Left forelimb (tissue), 1 donor: ENCODE data around the gene FAM13A.
"Not testable (repeated sequence)": the region's sequence is repeated elsewhere in the genome, so short reads cannot be mapped to it uniquely, and the experiment has no call there.

ENCODE experiments used
- DNase-seq: peaks from one replicate; pipeline ENCODE4 v3.0.0-alpha.2; 2018; ENCODE audit warnings: low spot score

FAM13A gene

DNA sequence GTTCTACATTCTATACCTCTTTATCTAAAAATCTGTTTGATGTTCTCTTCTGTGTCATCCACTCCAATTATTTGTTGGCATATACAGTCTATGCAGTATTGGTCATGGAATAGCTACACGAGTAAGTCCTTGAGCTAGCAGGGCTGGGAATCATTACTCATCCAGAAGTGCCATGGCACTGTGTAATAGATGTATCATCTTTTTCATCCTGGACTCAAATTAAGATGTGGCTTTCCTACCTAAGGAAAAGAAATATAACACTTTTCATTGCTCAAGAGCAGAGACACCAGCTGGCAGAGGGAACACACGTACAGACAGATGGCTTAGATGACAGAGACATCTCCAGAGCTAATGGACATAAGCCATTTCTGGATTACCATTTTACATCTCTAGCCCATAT, 159.8 kb downstream of the FAM13A start:
- no peak for DNase-seq

DNA sequence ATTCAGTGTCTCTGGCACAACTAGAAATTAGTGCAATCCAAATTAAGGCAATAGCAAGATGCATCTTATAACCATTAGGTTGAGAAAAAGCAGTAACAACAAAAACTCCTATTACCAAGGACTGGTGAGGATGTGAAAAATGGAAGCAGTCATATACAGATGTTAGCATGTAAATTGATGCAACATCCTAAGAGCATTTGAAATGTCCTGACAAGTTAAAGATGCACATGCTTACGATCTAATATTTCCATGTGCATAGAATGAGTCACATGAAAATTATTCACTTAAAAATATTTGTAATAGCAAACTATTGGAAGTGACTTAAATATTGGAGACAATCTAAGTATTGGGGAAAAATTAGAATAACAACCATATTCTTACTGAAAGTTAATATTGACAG, 163.0 kb downstream of the FAM13A start:
- no peak for DNase-seq

- no peak for DNase-seq
These were observed 164.3 kb downstream of the FAM13A start for GRCh38 chr4:88892646-88893045.

GRCh38 chr4:88891636-88892035, 165.3 kb downstream of the FAM13A start:
- no peak for DNase-seq

GRCh38 chr4:88887409-88887808, 169.6 kb downstream of the FAM13A start:
- not testable (repeated sequence) for DNase-seq

DNA sequence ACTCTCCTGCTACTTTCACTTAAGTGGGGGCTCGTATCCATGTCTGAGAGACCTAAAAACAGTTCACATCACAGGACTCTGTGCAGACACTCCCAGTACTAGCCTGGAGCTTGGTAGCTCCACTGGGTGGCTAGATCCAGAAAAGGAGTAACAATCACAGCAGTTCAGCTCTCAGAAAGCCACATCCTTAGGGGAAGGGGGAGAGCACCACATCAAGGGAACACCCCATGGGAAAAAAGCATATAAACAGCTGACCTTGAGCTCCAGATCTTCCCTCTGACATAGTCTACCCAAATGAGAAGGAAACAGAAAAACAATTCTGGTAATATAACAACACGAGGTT, 175.8 kb downstream of the FAM13A start:
- no peak for DNase-seq

DNA sequence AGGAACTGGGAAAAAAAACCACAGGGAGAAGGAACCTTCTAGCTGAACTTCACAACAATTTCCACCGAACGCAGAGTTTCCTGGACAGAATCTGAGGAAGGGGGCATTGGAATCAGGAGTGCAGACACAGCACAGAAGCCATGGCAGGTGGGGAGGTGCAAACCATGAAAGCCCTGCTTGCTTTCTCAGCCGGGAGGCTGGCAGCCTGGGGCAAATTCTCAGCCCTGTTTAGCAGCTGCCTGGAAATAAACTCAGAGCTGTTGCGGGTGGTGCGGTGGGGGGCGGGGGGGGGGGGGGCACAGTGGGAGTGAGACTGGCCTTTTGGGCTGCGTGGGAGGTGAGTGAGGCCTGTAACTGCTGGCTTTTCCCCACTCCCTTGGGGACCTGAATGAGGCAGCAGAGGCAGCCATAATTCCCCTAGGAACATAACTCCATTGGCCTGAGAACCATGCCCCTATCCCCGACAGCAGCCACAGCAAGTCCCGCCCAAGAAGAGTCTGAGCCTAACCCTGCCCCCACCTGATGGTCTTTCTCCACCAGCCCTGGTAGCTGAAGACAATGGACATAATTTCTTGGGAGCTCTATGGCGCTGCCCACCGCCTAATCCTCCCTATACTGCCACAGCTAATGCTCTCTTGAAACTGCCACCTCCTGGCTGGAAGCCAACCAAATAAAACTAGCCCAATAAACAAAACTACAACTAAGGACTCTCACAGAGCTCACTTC, 176.3 kb downstream of the FAM13A start:
- no peak for DNase-seq

GRCh38 chr4:88879991-88880390, 177.0 kb downstream of the FAM13A start:
- no peak for DNase-seq

DNA sequence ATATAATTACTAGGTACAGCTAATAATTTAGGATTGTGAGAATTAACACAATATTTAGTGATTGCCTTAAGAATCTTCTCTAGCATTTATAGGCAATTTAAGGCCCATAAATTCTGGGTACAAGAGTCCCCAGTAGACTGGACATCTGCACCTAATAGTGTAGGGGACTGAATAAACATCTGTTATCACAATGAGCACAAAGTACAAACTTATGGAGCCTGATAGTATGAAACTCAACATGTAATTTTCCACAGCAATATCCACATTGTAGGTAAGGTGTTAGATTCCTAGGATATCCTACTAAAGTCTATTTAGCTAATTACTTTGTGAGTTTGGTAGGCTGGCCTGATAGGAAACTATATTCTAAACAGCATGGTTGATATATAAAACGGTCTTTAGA, 178.3 kb downstream of the FAM13A start:
- DNase-seq = no peak

DNA sequence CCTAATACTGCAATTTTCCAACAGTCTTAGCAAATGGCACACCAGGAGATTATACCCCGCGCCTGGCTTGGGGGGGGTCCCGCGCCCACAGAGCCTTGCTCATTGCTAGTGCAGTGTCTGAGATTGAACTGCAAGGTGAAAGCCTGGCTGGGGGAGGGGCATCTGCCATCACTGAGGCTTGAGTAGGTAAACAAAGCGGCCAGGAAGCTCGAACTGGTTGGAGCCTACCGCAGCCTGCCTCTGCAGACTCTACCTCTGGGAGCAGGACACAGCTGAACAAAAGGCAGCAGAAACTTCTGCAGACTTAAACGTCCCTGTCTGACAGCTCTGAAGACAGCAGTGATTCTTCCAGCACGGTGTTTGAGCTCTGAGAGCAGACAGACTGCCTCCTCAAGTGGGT, 186.6 kb downstream of the FAM13A start:
- DNase-seq = no peak

- no peak for DNase-seq
These were observed 188.5 kb downstream of the FAM13A start for GRCh38 chr4:88868510-88868909.

- no peak for DNase-seq
These were observed 190.0 kb downstream of the FAM13A start for GRCh38 chr4:88866862-88867550.

DNA sequence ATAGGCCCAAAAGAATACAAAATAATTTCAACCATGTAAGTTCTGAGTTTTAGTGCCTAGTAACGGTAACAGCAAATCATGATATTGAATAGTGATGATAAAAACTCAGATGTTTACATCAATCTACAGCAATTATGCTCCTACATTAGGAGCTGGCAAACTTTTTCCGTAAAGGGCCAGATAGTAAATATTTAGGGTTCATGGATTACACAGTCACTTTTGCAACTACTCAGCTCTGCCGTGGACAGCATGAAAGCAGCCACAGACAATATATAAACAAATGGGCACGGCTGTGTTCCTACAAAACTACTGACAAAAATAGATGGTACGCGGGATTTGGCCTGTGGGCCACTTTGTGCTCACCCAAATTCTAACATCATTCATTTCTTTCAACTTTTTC, 191.5 kb downstream of the FAM13A start:
- no peak for DNase-seq

DNA sequence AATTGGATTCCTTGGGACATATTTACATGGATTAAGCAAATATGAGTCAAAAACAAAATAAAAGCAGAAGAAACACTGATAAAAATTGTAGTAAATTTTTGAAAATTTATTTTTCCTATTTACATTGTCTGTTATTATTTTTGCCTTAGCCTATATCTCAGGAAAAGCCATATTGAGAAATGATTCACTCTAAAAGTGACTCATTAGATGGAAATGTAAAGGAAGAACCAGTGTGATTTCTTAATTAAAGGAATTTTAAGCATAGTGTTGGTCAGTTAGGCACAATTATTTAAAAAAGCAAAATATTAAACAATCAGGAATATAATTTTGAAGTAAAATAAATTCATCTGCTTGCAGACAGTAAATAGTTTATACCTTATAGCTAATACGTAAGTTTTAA, 191.9 kb downstream of the FAM13A start:
- DNase-seq = no peak

DNA sequence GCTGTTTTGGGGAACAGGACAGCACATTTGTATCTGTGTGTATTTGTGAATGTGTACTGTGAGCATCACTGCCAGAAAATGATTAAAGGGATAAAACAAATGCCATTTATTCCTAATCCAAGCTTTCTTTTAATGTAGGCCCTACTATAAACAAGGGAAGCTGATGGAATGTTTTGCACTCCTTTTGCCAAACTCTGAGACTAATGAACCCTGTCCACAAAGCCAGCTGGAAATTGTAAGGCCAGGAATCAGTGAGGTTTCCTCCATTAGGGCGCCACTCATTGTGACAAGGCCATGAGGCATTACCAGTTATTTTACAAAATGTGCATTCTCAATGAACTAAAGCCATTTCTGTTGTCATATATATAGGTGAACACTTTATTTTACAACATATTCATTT, 196.4 kb downstream of the FAM13A start:
- no peak for DNase-seq

DNA sequence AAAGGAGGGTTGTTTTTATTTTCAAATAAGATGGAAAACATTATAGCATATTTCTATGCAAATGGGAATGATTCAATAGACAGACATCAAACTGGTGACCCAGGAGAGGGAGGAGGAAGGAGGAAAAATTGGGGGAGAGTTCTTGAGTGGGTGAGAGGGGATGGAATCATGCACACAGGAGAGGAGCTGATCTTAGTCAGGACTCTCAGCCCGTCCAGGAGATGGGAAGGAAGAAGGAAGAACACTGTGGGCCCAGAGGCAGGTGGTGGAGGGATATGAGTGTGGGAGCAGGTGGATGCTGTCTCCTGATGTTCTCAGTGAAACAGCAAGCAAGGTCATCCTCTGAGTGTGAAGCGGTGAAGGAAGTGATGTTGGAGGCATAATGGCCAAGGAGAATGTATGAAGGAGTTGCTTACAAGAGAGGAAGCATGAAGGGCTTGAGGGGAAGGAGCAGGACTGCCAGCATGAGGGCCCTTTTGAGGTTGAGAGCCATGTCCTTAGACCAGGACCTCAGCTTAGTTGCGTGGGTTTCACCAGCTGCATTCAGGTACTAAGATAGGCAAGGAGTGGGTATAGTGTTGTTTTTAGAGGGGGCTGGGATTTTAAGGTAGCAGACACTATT, 197.7 kb downstream of the FAM13A start:
- DNase-seq = no peak

DNA sequence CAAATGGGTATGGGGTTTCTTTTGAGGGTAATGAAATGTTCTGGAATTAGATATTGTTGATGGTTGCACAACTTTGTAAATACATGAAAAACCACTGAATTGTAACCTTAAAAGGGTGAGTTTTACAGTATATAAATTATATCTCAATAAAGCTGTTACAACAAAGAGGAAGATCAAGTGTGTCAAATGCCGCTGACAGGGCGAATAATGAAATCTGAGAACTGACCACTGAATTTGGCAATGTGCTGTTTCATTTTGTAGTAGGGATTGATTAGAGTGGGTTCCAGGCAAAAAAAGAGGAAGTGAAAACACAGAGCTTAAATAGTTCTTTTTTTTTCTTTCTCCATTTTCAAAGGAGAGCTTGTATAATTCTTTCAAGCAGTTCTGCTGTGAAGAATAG, 198.2 kb downstream of the FAM13A start:
- DNase-seq = no peak

DNA sequence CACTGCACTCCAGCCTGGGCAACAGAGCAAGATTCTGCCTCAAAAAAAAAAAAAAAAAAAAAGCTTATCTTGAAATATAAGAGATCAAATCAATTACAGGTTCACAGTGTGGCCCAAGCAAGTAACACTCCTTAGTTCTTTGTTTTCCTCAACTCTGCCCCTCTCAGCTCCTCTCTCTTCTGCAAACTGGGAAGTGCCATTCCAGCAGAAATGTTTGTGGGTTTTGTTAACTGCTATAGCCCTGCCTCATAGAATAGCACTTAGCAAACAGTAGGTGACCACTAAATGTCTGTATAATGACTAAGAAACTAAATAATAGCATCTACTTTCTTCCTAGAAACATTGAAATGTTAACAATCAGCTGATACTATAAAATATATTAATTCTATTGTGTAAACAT, 199.4 kb downstream of the FAM13A start:
- no peak for DNase-seq

GRCh38 chr4:88854481-88854880, 202.5 kb downstream of the FAM13A start:
- no peak for DNase-seq

DNA sequence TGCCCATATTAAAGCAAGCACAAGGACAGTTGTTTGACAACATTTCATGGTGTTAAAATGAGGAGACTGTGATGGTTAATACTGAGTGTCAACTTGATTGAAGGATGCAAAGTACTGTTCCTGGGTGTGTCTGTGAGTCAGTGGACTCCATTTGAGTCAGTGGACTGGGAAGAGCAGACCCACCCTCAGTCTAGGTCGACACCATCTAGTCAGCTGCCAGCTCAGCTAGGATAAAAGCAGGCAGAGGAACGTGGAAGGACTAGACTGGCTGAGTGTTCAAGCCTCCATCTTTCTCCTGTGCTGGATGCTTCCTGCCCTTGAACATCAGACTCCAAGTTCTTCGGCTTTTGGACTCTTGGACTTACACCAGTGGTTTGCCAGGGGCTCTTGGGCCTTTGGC, 203.4 kb downstream of the FAM13A start:
- not testable (repeated sequence) for DNase-seq

DNA sequence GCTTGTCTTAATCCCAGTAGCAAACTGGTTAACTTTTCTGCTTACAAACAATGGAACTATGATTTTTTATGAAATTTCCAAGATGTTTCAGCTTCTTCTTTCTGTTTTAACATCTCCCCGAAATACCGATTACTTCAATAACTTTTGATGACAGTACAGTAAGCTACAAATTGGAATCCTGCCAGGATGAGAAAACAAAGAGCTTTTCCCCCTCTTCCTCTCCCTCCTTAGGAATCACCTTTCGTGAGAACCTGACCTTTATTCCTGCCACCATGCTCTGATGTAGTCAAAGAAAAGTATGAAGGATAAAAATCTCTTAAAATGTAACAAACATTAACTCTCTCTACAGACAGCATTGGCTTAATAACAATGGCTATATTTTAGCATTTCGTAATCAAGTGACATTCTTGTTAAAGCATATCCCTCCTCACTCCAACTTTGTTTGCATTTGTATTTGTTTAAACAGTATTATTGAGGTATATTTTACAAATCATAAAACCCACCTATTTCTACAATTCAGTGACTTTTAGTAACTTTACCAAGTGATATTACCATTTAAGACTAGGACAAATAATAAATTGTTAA, 210.7 kb downstream of the FAM13A start:
- DNase-seq = no peak

DNA sequence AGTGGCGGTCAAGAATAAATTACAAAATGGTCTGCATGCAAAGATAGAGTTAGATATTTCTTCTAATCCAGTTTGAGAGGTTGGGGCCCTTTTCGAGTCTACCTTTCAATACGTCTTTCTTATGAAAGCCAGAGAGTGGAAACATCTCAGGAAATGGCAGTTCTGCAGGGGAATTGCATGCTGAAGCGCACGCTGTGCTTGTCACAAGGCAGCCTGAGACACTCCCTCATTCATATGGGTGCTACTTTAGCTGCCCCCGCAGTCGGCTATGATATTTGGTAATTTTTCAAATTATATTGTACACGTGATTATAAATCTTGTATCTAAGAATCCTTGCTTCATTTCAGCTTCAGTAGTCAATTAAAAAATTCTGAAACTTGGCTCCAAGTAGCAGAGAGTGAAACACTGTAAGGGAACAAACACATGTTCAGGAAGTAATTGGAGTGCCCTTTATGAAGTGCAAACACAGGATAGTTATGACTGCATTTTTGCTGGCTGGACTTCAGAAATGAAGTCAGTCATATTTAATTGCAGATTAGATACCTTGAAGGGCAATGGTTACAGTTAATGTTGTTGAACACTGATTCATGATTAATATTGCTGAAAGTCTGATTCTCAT, 213.8 kb downstream of the FAM13A start:
- no peak for DNase-seq

GRCh38 chr4:88841635-88842034, 215.3 kb downstream of the FAM13A start:
- no peak for DNase-seq
